ENCODE measurements around the gene MTIF2.

DNA sequence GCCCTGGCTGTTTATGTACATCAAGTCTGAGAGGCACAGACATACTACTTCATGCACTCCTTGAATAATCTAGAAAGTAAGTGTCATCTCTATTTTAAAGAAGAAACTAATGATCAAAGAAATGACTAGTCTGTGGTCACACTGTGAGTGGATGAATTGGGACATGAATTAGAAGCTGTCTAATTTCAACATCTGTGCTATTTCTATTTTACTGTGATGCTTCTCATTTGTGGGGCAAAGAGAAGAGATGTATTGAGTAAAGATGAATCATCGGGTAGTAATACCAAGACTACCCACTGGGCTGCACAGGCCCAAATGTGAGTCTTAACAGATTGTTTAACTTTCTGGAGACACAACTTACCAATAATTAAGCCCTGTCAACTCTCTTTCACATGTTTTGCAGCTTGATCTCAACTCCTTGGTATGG is 42.4 kb upstream of the MTIF2 start:
- TF ChIP-seq, protein P1, sequence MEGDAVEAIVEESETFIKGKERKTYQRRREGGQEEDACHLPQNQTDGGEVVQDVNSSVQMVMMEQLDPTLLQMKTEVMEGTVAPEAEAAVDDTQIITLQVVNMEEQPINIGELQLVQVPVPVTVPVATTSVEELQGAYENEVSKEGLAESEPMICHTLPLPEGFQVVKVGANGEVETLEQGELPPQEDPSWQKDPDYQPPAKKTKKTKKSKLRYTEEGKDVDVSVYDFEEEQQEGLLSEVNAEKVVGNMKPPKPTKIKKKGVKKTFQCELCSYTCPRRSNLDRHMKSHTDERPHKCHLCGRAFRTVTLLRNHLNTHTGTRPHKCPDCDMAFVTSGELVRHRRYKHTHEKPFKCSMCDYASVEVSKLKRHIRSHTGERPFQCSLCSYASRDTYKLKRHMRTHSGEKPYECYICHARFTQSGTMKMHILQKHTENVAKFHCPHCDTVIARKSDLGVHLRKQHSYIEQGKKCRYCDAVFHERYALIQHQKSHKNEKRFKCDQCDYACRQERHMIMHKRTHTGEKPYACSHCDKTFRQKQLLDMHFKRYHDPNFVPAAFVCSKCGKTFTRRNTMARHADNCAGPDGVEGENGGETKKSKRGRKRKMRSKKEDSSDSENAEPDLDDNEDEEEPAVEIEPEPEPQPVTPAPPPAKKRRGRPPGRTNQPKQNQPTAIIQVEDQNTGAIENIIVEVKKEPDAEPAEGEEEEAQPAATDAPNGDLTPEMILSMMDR (IDR thresholded peaks at IDR 0.05) = no peak
- no peak for TF ChIP-seq EP300 (IDR thresholded peaks at IDR 0.05)
- no peak for TF ChIP-seq POLR2A (IDR thresholded peaks at IDR 0.05)
- TF ChIP-seq POLR2AphosphoS5 (IDR thresholded peaks at IDR 0.05) = no peak

Data from stomach (tissue), 4 donors.